SKM-1 (cell line): ENCODE results near the gene HMCN2.

ENCODE experiments used
- DNase-seq: peaks from one replicate; lab custom pipeline; 2025; ENCODE audit not compliant: unreplicated experiment; lab: John Stamatoyannopoulos, UW

HMCN2 gene

GRCh38 chr9:130265431-130266235 lies at the start of gene HMCN2:
TSS of gene HMCN2 (plus strand) at chr9:130265760. CDS start at chr9:130265879, 119 bp downstream.
- no peak for DNase-seq

- DNase-seq, result no peak
These were observed 47.7 kb upstream of the HMCN2 start for GRCh38 chr9:130217838-130218237.

- DNase-seq, result no peak
These were observed 45.9 kb upstream of the HMCN2 start for GRCh38 chr9:130219661-130220096.

GRCh38 chr9:130220352-130220751 lies 45.2 kb upstream of the HMCN2 start:
- no peak for DNase-seq

- DNase-seq, result no peak
These were observed 42.7 kb upstream of the HMCN2 start for GRCh38 chr9:130222833-130223232.

GRCh38 chr9:130225071-130225470 lies 40.5 kb upstream of the HMCN2 start:
- no peak for DNase-seq

GRCh38 chr9:130225586-130225985 lies 40.0 kb upstream of the HMCN2 start:
- no peak for DNase-seq

GRCh38 chr9:130226112-130226511 lies 39.4 kb upstream of the HMCN2 start:
- no peak for DNase-seq

GRCh38 chr9:130227833-130228232 lies 37.7 kb upstream of the HMCN2 start:
- DNase-seq, result no peak

GRCh38 chr9:130229759-130230158 lies 35.8 kb upstream of the HMCN2 start:
- DNase-seq, result no peak

- no peak for DNase-seq
These were observed 34.9 kb upstream of the HMCN2 start for GRCh38 chr9:130230631-130231030.

- no peak for DNase-seq
These were observed 32.5 kb upstream of the HMCN2 start for GRCh38 chr9:130232899-130233586.

- no peak for DNase-seq
These were observed 32.0 kb upstream of the HMCN2 start for GRCh38 chr9:130233587-130233945.

GRCh38 chr9:130234340-130235260 lies 31.0 kb upstream of the HMCN2 start:
- no peak for DNase-seq

GRCh38 chr9:130235558-130236435 lies 29.8 kb upstream of the HMCN2 start:
- DNase-seq, result peak; percentile 4

GRCh38 chr9:130236436-130236985 lies 29.0 kb upstream of the HMCN2 start:
- DNase-seq, result no peak

- DNase-seq, result no peak
These were observed 28.5 kb upstream of the HMCN2 start for GRCh38 chr9:130237076-130237475.

- DNase-seq, result no peak
These were observed 27.6 kb upstream of the HMCN2 start for GRCh38 chr9:130237763-130238524.

GRCh38 chr9:130239363-130239695 lies 26.2 kb upstream of the HMCN2 start:
- DNase-seq, result no peak
